ENCODE data around the gene CD53. TPM values are rescaled to one million over a fixed set of nuclear protein-coding genes. Genes with fewer than 3 reads are reported as not detected.

CD53 gene
- total and polyA plus RNA-seq, 2 of the 4 experiments (the other 2 are of a cell fraction), result not detected

Other genes starting within 250 kb of the CD53 start
- gene KCNA3, start 198.2 kb upstream of the CD53 start, total RNA-seq (2012; rRNA removed), result under 0.01 TPM in 2 replicates
- 0.09 TPM in 1 of 2 replicates, not detected in the other for gene KCNA3, start 198.2 kb upstream of the CD53 start, polyA plus RNA-seq (2012; rRNA removed)
- 6.8 and 13.1 TPM in 2 replicates for gene LRIF1, start 90.8 kb downstream of the CD53 start, total RNA-seq (2012; rRNA removed)
- gene LRIF1, start 90.8 kb downstream of the CD53 start, polyA plus RNA-seq (2012; rRNA removed), result 5.4 and 6.4 TPM in 2 replicates

Data from IMR-90 (cell line).